ENCODE measurements around the gene SLC35F2. TPM values are rescaled to one million over a fixed set of nuclear protein-coding genes. Genes with fewer than 3 reads are reported as not detected.
"Not testable (repeated sequence)": the region's sequence is repeated elsewhere in the genome, so short reads cannot be mapped to it uniquely, and the experiment has no call there.

The SLC35F2 gene
- total and polyA plus RNA-seq, 2 of the 8 experiments (the other 6 are each of a cell fraction or from before 2014, with no cell fraction given), result 15.1 to 29.7 TPM

GRCh38 chr11:107881471-107881870 is 22.9 kb upstream of the SLC35F2 start:
- H2BK5ac ChIP-seq (ENCODE audit: low read depth, low read length); H3K14ac ChIP-seq (ENCODE audit: insufficient read length); H2BK120ac ChIP-seq (replicated peaks; ENCODE audit: low read depth, low read length); H2BK20ac ChIP-seq (ENCODE audit: low read length); H3K23ac ChIP-seq (ENCODE audit: insufficient read length); H3K79me2 ChIP-seq (ENCODE audit: control insufficient read depth in 1 of 2, insufficient read depth in 2 of 2, low read length in 2 of 2); H3K18ac ChIP-seq (ENCODE audit: extremely low read depth, low read length); H3K4ac ChIP-seq (replicated peaks; ENCODE audit: insufficient read length, low read depth, low read length); H3K4me1 ChIP-seq (replicated peaks in 1 of 4; ENCODE audit: control insufficient read depth in 3 of 4, insufficient read depth in 4 of 4, low read length in 3 of 4); H3K9ac ChIP-seq (replicated peaks in 1 of 4; ENCODE audit: extremely low read depth in 1 of 4, low read depth in 3 of 4, low read length in 3 of 4); H3K27me3 ChIP-seq (replicated peaks in 1 of 4; ENCODE audit: control insufficient read depth in 3 of 4, extremely low read depth in 1 of 4, insufficient read depth in 3 of 4, low read length in 3 of 4); H4K91ac ChIP-seq (replicated peaks; ENCODE audit: insufficient read length, low read length); H3K36me3 ChIP-seq (ENCODE audit: control insufficient read depth in 2 of 4, insufficient read depth in 4 of 4, low read length in 3 of 4); H3K4me3 ChIP-seq (ENCODE audit: extremely low read depth in 1 of 4, insufficient read depth in 2 of 4, low read depth in 3 of 4, low read length in 4 of 4); H2AK5ac ChIP-seq (ENCODE audit: low read depth, low read length); H3K4me2 ChIP-seq (ENCODE audit: insufficient read depth in 1 of 2, low read depth in 2 of 2, low read length in 2 of 2); H3K23me2 ChIP-seq (ENCODE audit: low read depth, low read length); H3K79me1 ChIP-seq (ENCODE audit: low read depth, low read length); H2BK12ac ChIP-seq (ENCODE audit: low read depth, low read length); H2BK15ac ChIP-seq (ENCODE audit: low read length); H3K9me3 ChIP-seq (ENCODE audit: insufficient read depth in 2 of 2, low read depth in 1 of 2, low read length in 1 of 2); H4K5ac ChIP-seq (ENCODE audit: insufficient read length, low read depth, low read length); FAIRE-seq; H3K27ac ChIP-seq (ENCODE audit: low read depth, low read length); H3K56ac ChIP-seq (replicated peaks; ENCODE audit: insufficient read length, low read depth, low read length); POLR2A ChIA-PET (ENCODE audit: partially characterized antibody); H4K20me1 ChIP-seq (replicated peaks in 1 of 2; ENCODE audit: control insufficient read depth in 1 of 2, insufficient read depth in 2 of 2, low read length in 2 of 2); H2AFZ ChIP-seq (ENCODE audit: low read length); H4K8ac ChIP-seq (ENCODE audit: extremely low read depth, insufficient read depth, low read length); DNase-seq (ENCODE audit: low read depth in 1 of 2, low spot score in 2 of 2): not testable (repeated sequence)
- CTCF ChIA-PET (ENCODE audit: partially characterized antibody), result interaction anchor here (0.6 to 1.9 kb wide), 6 partner anchors 17 to 140 kb away, joined by 3 to 7 read pairs (median 4); no protein-coding TSS in a partner anchor
- peak; percentile 84 for TF ChIP-seq SRF (IDR thresholded peaks at IDR 0.05; ENCODE audit: low read depth, low read length)
- TF ChIP-seq YY1 (IDR thresholded peaks at IDR 0.05; ENCODE audit: low read depth, low read length), result peak; percentile 83
- TF ChIP-seq CTCF (IDR thresholded peaks at IDR 0.05; ENCODE audit: control extremely low read depth in 1 of 3, insufficient read depth in 1 of 3, low read depth in 1 of 3, low read length in 3 of 3), result peak in 1 of 3 experiments; percentile 19; a peak in 1 of 4 replicates
- WGBS, 2 experiments (ENCODE audit: extremely low coverage in 1 of 2, insufficient coverage in 1 of 2, insufficient read length in 1 of 2, insufficient replicate concordance in 2 of 2, low coverage in 1 of 2, low lambda C conversion rate in 2 of 2, missing lambda C conversion rate in 1 of 2), result 92% methylated on average over 9 of the region's 9 CpGs; no CpG with 5 or more reads in 1 of the 2 experiments

All from H1 (cell line).